H7 (cell line): ENCODE measurements around the gene LASP1NB. TPM values are rescaled to one million over a fixed set of nuclear protein-coding genes. Genes with fewer than 3 reads are reported as not detected.
A peak's percentile ranks its signal among the peaks of the same experiment; 100 is the strongest.
"Not testable (repeated sequence)": the region's sequence is repeated elsewhere in the genome, so short reads cannot be mapped to it uniquely, and the experiment has no call there.

Source experiments
- DNase-seq: peaks from one replicate; pipeline ENCODE4 v3.0.0; 2012
- H3K27me3 ChIP-seq: 2 replicates; pipeline ENCODE4 v1.6.0; 2011; ENCODE audit warnings: mild to moderate bottlenecking, low read length; ENCODE audit not compliant: control insufficient read depth, insufficient read depth
- H3K36me3 ChIP-seq: replicated peaks from 2 replicates; pipeline ENCODE4 v1.5.1; 2011; ENCODE audit warnings: low read length; ENCODE audit not compliant: control insufficient read depth, insufficient read depth
- H3K4me3 ChIP-seq: 2 replicates; pipeline ENCODE4 v1.5.1; 2011; ENCODE audit warnings: low read depth, mild to moderate bottlenecking, control low read depth, low read length, moderate library complexity; ENCODE audit not compliant: insufficient read depth
- total RNA-seq: library from RNA; depleted of rRNA; stranded (reverse); fragments of >200 nt; shearing (Covaris generic); gene quantifications from 2 replicates; pipeline ENCODE4 v1.2.3, GENCODE V29; 2014; rRNA removed

Gene LASP1NB

DNA sequence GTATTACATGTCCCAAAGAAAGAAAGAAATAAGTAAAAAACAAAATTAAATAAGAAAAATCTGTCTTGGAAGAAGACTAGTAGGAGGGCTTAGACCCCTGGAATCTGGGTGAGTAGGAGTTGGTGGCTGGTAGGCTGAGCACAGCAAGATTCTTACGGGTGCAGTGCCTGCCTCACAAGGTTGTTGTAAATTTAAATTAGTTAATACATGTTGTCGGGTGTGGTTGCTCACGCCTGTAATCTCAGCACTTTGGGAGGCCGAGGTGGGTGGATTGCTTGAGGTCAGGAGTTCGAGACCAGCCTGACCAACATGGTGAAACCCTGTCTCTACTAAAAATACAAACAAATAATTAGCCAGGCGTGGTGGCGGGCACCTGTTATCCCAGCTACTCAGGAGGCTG is 28.4 kb downstream of the LASP1NB start:
- H3K36me3 ChIP-seq, H3K4me3 ChIP-seq, DNase-seq, H3K27me3 ChIP-seq: not testable (repeated sequence)

DNA sequence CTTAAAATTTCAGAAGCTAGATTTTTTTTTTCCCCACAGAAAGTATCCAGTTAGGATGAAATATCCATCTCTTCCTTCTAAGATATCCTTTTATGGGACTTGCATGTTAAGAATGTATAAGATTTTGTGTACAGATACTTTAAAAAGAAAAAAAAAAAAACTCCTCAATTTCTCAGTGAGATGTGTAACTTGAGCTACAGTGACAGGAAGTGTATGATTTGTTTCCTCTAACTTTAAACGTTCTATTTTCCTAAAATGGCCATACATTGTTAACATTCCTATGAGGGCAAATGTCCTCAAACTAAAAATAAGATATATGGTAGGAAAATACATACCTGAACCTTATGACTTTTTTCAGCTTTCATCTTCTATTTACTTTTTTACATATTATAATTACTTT is 32.9 kb downstream of the LASP1NB start:
- DNase-seq = no peak
- no peaks in the 10 kb centered on the region for H3K27me3 ChIP-seq
- no peak overlapping the region for H3K4me3 ChIP-seq
- no peaks in the 10 kb centered on the region for H3K36me3 ChIP-seq

GRCh38 chr17:38958756-38959155 is 33.3 kb downstream of the LASP1NB start:
- Histone ChIP-seq H3K27me3 (no peaks in the 10 kb centered on the region), H3K4me3 (no peak overlapping the region), H3K36me3 (no peaks in the 10 kb centered on the region)
- no peak for DNase-seq

- no peak for DNase-seq
- Histone ChIP-seq H3K36me3 (no peaks in the 10 kb centered on the region), H3K4me3 (no peak overlapping the region), H3K27me3 (no peaks in the 10 kb centered on the region)
Observed at GRCh38 chr17:38959508-38959907, 34.1 kb downstream of the LASP1NB start.

GRCh38 chr17:38960402-38960801 is 35.0 kb downstream of the LASP1NB start:
- Histone ChIP-seq H3K27me3 (no peaks in the 10 kb centered on the region), H3K36me3 (no peaks in the 10 kb centered on the region), H3K4me3 (no peak overlapping the region)
- DNase-seq = no peak

DNA sequence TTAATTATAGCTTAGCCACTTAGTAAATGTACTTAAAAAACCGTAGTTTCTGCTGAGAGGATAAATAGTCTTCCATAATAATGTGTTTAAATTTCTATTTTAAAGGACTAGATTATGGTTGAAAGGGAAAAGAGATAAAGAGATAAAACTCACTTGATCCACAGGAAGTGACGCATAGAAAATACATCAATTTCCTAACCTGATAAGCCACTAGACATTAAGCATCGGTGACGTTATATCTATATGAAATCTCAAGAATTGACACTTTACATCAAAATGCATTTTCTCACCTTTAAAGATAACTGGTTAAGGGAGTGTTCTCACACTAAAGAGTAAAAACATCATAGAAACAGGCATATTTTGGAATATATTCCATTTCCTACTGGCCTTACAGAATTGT is 36.0 kb downstream of the LASP1NB start:
- no peak overlapping the region for H3K4me3 ChIP-seq
- H3K27me3 ChIP-seq = no peaks in the 10 kb centered on the region
- DNase-seq = no peak
- H3K36me3 ChIP-seq = no peaks in the 10 kb centered on the region

DNA sequence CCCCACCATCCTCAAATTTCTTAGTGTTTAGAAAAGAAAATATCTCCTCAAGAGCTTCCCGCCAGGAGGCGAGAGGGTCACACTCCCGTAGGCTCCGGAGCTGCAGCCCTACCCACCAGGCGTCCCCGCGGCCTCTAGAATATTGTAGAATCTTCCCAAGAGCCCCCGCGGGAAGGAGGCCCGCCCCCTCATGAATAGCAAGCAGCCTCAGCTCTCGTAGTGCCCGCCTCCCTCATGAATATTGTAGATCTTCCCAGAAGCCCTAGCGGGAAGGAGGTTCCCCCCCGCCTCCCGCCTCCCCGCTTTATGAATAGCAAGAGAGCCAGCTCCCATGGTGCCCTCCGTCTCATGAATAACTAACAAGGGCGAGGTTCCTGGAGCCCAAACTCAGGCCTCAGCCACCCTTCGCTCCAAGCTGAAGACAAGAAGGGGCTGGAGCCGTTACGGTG is 41.9 kb downstream of the LASP1NB start, which contains the start of gene FBXO47:
Gene FBXO47, minus strand, starts transcription at position 114 of the 449 bp plus-strand sequence. CDS start 4,378 bp downstream, outside the sequence.
- Histone ChIP-seq H3K36me3 (no peaks in the 10 kb centered on the region), H3K27me3 (no peaks in the 10 kb centered on the region), H3K4me3 (no peak within 1 kb of the TSS)
- DNase-seq = peak; percentile 82

DNA sequence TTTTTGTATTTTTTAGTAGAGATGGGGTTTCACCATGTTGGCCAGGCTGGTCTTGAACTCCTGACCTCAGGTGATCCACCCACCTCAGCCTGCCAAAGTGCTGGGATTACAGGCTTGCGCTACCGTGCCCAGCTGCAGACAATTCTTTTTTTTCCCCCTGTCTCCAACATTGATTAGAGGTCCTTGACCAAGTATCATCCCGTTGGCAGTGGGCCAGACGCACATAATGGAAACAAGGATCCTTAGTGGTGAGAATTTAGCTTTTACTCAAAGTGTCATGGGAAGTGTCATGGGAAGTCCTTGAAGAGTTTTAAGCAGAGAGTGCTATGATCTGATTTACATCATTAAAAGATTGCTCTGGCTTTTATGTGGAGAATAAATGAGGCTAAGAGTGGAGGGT is 43.9 kb downstream of the LASP1NB start:
- Histone ChIP-seq H3K4me3 (no peak overlapping the region), H3K36me3 (no peaks in the 10 kb centered on the region), H3K27me3 (no peaks in the 10 kb centered on the region)
- DNase-seq = no peak

- DNase-seq = no peak
- Histone ChIP-seq H3K4me3 (no peak overlapping the region), H3K27me3 (no peaks in the 10 kb centered on the region), H3K36me3 (no peaks in the 10 kb centered on the region)
Observed at GRCh38 chr17:38970128-38970527, 44.7 kb downstream of the LASP1NB start.

GRCh38 chr17:38970804-38971203 is 45.4 kb downstream of the LASP1NB start:
- H3K27me3 ChIP-seq = no peaks in the 10 kb centered on the region
- no peak overlapping the region for H3K4me3 ChIP-seq
- no peaks in the 10 kb centered on the region for H3K36me3 ChIP-seq
- DNase-seq = no peak

DNA sequence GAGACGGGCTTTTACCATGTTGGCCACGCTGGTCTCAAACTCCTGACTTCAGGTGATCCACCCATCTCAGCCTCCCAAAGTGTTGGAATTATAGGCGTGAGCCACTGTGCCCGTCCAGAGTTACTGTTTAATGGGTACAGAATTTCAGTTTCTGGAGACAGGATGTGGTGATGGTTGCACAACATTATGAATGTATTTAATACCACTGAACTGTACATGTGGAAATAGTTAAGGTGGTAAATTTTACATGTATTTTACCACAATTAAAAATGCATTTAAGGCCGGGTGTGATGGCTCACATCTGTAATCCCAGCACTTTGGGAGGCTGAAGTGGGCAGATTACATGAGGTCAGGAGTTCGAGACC is 50.8 kb downstream of the LASP1NB start:
- H3K27me3 ChIP-seq, H3K4me3 ChIP-seq, DNase-seq, H3K36me3 ChIP-seq: not testable (repeated sequence)

DNA sequence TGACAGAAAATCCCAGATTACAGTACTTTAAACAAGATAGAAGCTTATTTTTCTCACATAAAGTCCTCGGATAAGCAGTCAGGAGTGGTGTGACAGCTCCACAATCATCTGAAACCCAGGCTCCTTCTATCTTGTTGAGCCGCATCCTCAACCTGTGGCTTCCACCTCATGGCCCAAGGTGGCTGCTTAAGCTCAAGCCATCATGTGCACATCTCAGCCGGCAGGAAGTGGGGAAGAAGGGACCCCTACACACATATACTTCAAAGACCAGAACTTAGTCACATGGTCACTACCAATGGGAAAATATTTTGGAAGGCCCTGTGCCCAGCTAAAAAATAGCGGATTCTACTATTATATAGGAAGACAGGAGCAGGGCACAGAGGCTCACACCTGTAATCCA is 52.8 kb downstream of the LASP1NB start:
- no peak overlapping the region for H3K4me3 ChIP-seq
- no peak for DNase-seq
- H3K27me3 ChIP-seq = no peaks in the 10 kb centered on the region
- H3K36me3 ChIP-seq = no peaks in the 10 kb centered on the region

Other genes starting within 250 kb of the LASP1NB start
- 17.8 and 22.1 TPM in 2 replicates for gene MLLT6, start 220.3 kb upstream of the LASP1NB start, total RNA-seq
- 2.9 TPM in 2 replicates for gene CISD3, start 195.3 kb upstream of the LASP1NB start, total RNA-seq
- gene PCGF2, start 177.3 kb upstream of the LASP1NB start, total RNA-seq = 19.3 and 27.0 TPM in 2 replicates
- gene PSMB3, start 172.9 kb upstream of the LASP1NB start, total RNA-seq = 514 and 530 TPM in 2 replicates
- gene PIP4K2B, start 126.1 kb upstream of the LASP1NB start, total RNA-seq = 48.5 and 51.7 TPM in 2 replicates
- gene CWC25, start 100.3 kb upstream of the LASP1NB start, total RNA-seq = 8.2 and 9.6 TPM in 2 replicates
- gene RPL23, start 71.9 kb upstream of the LASP1NB start, total RNA-seq = 1,201 and 1,441 TPM in 2 replicates
- gene LASP1, start 55.6 kb upstream of the LASP1NB start, total RNA-seq = 122 and 149 TPM in 2 replicates
- not detected in 2 replicates for gene FBXO47, start 41.8 kb downstream of the LASP1NB start, total RNA-seq
- 0.18 and 0.38 TPM in 2 replicates for gene PLXDC1, start 226.0 kb downstream of the LASP1NB start, total RNA-seq
- gene ARL5C, start 240.5 kb downstream of the LASP1NB start, total RNA-seq = not detected in 2 replicates